ENCODE measurements around the gene NOXA1.
A peak's percentile ranks its signal among the peaks of the same experiment; 100 is the strongest.
"Not testable (repeated sequence)": the region's sequence is repeated elsewhere in the genome, so short reads cannot be mapped to it uniquely, and the experiment has no call there.

The NOXA1 gene

GRCh38 chr9:137422604-137423513 is at the start of gene NOXA1, which contains the start of gene EXD3:
Gene NOXA1, plus strand, starts transcription at chr9:137423393. Its CDS starts 137 bp downstream, at chr9:137423530.
Gene EXD3, minus strand, starts transcription at chr9:137423162. Its CDS starts 27,805 bp downstream, at chr9:137395357.
- peak; percentile 88 to 97 for DNase-seq (ENCODE audit: low read depth in 2 of 2)

- no peak for DNase-seq (ENCODE audit: low read depth in 2 of 2)
Measured at GRCh38 chr9:137373611-137373980, 49.6 kb upstream of the NOXA1 start.

GRCh38 chr9:137374131-137374845 is 48.9 kb upstream of the NOXA1 start:
- no peak for DNase-seq (ENCODE audit: low read depth in 2 of 2)

GRCh38 chr9:137375321-137376058 is 47.7 kb upstream of the NOXA1 start:
- no peak for DNase-seq (ENCODE audit: low read depth in 2 of 2)

- DNase-seq (ENCODE audit: low read depth in 2 of 2) = no peak
Measured at GRCh38 chr9:137376386-137376785, 46.8 kb upstream of the NOXA1 start.

GRCh38 chr9:137378688-137379410 is 44.3 kb upstream of the NOXA1 start:
- not testable (repeated sequence) for DNase-seq (ENCODE audit: low read depth in 2 of 2)

GRCh38 chr9:137379761-137380161 is 43.4 kb upstream of the NOXA1 start:
- no peak for DNase-seq (ENCODE audit: low read depth in 2 of 2)

GRCh38 chr9:137380171-137380570 is 43.0 kb upstream of the NOXA1 start:
- DNase-seq (ENCODE audit: low read depth in 2 of 2) = no peak

- DNase-seq (ENCODE audit: low read depth in 2 of 2) = no peak
Measured at GRCh38 chr9:137380606-137381005, 42.6 kb upstream of the NOXA1 start.

- no peak for DNase-seq (ENCODE audit: low read depth in 2 of 2)
Measured at GRCh38 chr9:137381501-137382443, 41.4 kb upstream of the NOXA1 start.

GRCh38 chr9:137382444-137383080 is 40.6 kb upstream of the NOXA1 start:
- no peak for DNase-seq (ENCODE audit: low read depth in 2 of 2)

GRCh38 chr9:137383081-137383783 is 40.0 kb upstream of the NOXA1 start:
- DNase-seq (ENCODE audit: low read depth in 2 of 2) = no peak

GRCh38 chr9:137383784-137384756 is 39.1 kb upstream of the NOXA1 start:
- DNase-seq (ENCODE audit: low read depth in 2 of 2) = no peak

- no peak for DNase-seq (ENCODE audit: low read depth in 2 of 2)
Measured at GRCh38 chr9:137385061-137385655, 38.0 kb upstream of the NOXA1 start.

GRCh38 chr9:137386507-137387113 is 36.6 kb upstream of the NOXA1 start:
- not testable (repeated sequence) for DNase-seq (ENCODE audit: low read depth in 2 of 2)

GRCh38 chr9:137387114-137387890 is 35.9 kb upstream of the NOXA1 start:
- DNase-seq (ENCODE audit: low read depth in 2 of 2) = peak; percentile 13 to 31
